Keratinocyte (primary cell): Measurements from ENCODE around the gene PAH. TPM values are rescaled to one million over a fixed set of nuclear protein-coding genes. Genes with fewer than 3 reads are reported as not detected.

Source experiments
- DNase-seq: peaks from one replicate; pipeline ENCODE4 v3.0.0-alpha.2; 2011; ENCODE audit warnings: low read depth, missing footprints, low spot score
- FAIRE-seq: peaks from 2 replicates; lab custom pipeline; 2011; peaks lifted over from hg19 to GRCh38; lab: Jason Lieb, UNC
- H2AFZ ChIP-seq: 2 replicates; pipeline ENCODE4 v1.6.0; 2012; ENCODE audit warnings: low read length, control low read depth, inconsistent platforms; ENCODE audit not compliant: control insufficient read depth
- H3K27ac ChIP-seq: 2 replicates; pipeline ENCODE4 v1.5.1; 2011; ENCODE audit warnings: low read length; ENCODE audit not compliant: control insufficient read depth, insufficient read depth
- H3K27me3 ChIP-seq: 3 replicates; pipeline ENCODE4 v1.6.0; 2011; ENCODE audit warnings: low read length; ENCODE audit not compliant: control insufficient read depth, insufficient read depth; ENCODE audit errors: extremely low read depth
- H3K36me3 ChIP-seq, 2 experiments: 2 replicates in 1 of 2; 3 replicates in 1 of 2; pipeline ENCODE4 v1.5.1; 2011; ENCODE audit warnings: low read length in 2 of 2, mild to moderate bottlenecking in 1 of 2; ENCODE audit not compliant: control insufficient read depth in 2 of 2, insufficient read depth in 2 of 2; ENCODE audit errors: extremely low read depth in 1 of 2
- H3K4me1 ChIP-seq: 3 replicates; pipeline ENCODE4 v1.5.1; 2011; ENCODE audit warnings: low read length; ENCODE audit not compliant: control insufficient read depth, insufficient read depth; ENCODE audit errors: extremely low read depth
- H3K4me2 ChIP-seq: 3 replicates; pipeline ENCODE4 v1.6.0; 2011; ENCODE audit warnings: low read depth, low read length; ENCODE audit not compliant: control insufficient read depth, insufficient read depth; ENCODE audit errors: extremely low read depth
- H3K4me3 ChIP-seq, 3 experiments: fragments of 200-600 bp in 1 of 3; sonication (generic) in 1 of 3; 2 replicates in 2 of 3; 3 replicates in 1 of 3; pipeline ENCODE4 v1.5.1; 2011 to 2016; ENCODE audit warnings: low read length in 3 of 3, mild to moderate bottlenecking in 3 of 3, control low read depth in 2 of 3, inconsistent platforms in 1 of 3, low read depth in 1 of 3, mixed read lengths in 1 of 3, mixed run types in 1 of 3, moderate library complexity in 1 of 3; ENCODE audit not compliant: control insufficient read depth in 2 of 3, insufficient read depth in 2 of 3; ENCODE audit errors: extremely low read depth in 1 of 3
- H3K79me2 ChIP-seq: 2 replicates; pipeline ENCODE4 v1.6.0; 2012; ENCODE audit warnings: low read length; ENCODE audit not compliant: control insufficient read depth, insufficient read depth
- H3K9ac ChIP-seq: 3 replicates; pipeline ENCODE4 v1.6.0; 2011; ENCODE audit warnings: low read length; ENCODE audit not compliant: control insufficient read depth, insufficient read depth; ENCODE audit errors: extremely low read depth
- H3K9me1 ChIP-seq: 3 replicates; pipeline ENCODE4 v1.6.0; 2011; ENCODE audit warnings: low read length; ENCODE audit not compliant: control insufficient read depth, insufficient read depth; ENCODE audit errors: extremely low read depth
- H3K9me3 ChIP-seq: 2 replicates; pipeline ENCODE4 v1.5.1; 2012; ENCODE audit warnings: low read depth, low read length; ENCODE audit not compliant: control insufficient read depth
- H4K20me1 ChIP-seq: 3 replicates; pipeline ENCODE4 v1.6.0; 2011; ENCODE audit warnings: low read length; ENCODE audit not compliant: control insufficient read depth, insufficient read depth; ENCODE audit errors: extremely low read depth
- EZH2 ChIP-seq: IDR thresholded peaks from one replicate; pipeline ENCODE4 v1.6.1; 2012; ENCODE audit warnings: inconsistent platforms, mild to moderate bottlenecking, low read length, moderate library complexity
- dilution Hi-C: fragments of 300-500 bp; cut with MboI; formaldehyde crosslinking; loops from one replicate; pipeline ENCODE4 v1.7.0; 2020; ENCODE audit warnings: low sequenced_read_pairs; ENCODE audit not compliant: extremely low pct_ligation_motif_present
- polyA plus RNA-seq, 5 experiments: library from polyadenylated mRNA; depleted of rRNA in 3 of 5; stranded (reverse) in 3 of 5; stranded (forward) in 1 of 5; unstranded in 1 of 5; fragments of >200 nt; gene quantifications; 1 replicate in 1 of 5; 2 replicates in 3 of 5; 3 replicates in 1 of 5; pipeline versions ENCODE4 v1.2.1 to v1.2.3, GENCODE V29; 2011 to 2012; ENCODE audit warnings: missing spikeins in 2 of 5, low read depth in 1 of 5, low replicate concordance in 1 of 5
- TF ChIP-seq, protein P1 (sequence below), 3 experiments: IDR thresholded peaks in 1 of 3; conservative IDR thresholded peaks in 1 of 3; optimal IDR thresholded peaks in 1 of 3; 2 replicates in 2 of 3; 3 replicates in 1 of 3; pipeline versions ENCODE3 to v1.5.1; 2011; ENCODE audit warnings: low read length in 3 of 3, mild to moderate bottlenecking in 3 of 3, moderate library complexity in 2 of 3, control low read depth in 1 of 3, inconsistent platforms in 1 of 3; ENCODE audit not compliant: insufficient read depth in 2 of 3; ENCODE audit errors: extremely low read depth in 1 of 3

The PAH gene
- polyA plus RNA-seq, 1 donor (not counting 4 experiments of a cell fraction or from before 2014, with no cell fraction given): not detected

GRCh38 chr12:102812344-102812743 is 104.7 kb downstream of the PAH start:
- DNase-seq (no peak), FAIRE-seq (no peak)
- Histone ChIP-seq H3K27me3 (no peaks in the 10 kb centered on the region), H4K20me1 (no peaks in the 10 kb centered on the region), H3K36me3 (no peaks in the 10 kb centered on the region), H3K4me3 (no peak overlapping the region), H3K9ac (no peak overlapping the region), H3K9me3 (no peaks in the 10 kb centered on the region), H3K27ac (no peak overlapping the region), H3K9me1 (no peaks in the 10 kb centered on the region), H3K4me2 (no peak overlapping the region), H2AFZ (no peak overlapping the region), H3K4me1 (no peaks in the 10 kb centered on the region), H3K79me2 (no peaks in the 10 kb centered on the region)
- dilution Hi-C loops: no loop called here
- TF ChIP-seq, protein P1, sequence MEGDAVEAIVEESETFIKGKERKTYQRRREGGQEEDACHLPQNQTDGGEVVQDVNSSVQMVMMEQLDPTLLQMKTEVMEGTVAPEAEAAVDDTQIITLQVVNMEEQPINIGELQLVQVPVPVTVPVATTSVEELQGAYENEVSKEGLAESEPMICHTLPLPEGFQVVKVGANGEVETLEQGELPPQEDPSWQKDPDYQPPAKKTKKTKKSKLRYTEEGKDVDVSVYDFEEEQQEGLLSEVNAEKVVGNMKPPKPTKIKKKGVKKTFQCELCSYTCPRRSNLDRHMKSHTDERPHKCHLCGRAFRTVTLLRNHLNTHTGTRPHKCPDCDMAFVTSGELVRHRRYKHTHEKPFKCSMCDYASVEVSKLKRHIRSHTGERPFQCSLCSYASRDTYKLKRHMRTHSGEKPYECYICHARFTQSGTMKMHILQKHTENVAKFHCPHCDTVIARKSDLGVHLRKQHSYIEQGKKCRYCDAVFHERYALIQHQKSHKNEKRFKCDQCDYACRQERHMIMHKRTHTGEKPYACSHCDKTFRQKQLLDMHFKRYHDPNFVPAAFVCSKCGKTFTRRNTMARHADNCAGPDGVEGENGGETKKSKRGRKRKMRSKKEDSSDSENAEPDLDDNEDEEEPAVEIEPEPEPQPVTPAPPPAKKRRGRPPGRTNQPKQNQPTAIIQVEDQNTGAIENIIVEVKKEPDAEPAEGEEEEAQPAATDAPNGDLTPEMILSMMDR (optimal IDR thresholded peaks at IDR 0.05 in 1 of 3, IDR thresholded peaks at IDR 0.05 in 1 of 3, conservative IDR thresholded peaks at IDR 0.05 in 1 of 3; ENCODE audit: extremely low read depth in 1 of 3, insufficient read depth in 2 of 3, low read length in 3 of 3): no peak
- TF ChIP-seq EZH2: no peak

DNA sequence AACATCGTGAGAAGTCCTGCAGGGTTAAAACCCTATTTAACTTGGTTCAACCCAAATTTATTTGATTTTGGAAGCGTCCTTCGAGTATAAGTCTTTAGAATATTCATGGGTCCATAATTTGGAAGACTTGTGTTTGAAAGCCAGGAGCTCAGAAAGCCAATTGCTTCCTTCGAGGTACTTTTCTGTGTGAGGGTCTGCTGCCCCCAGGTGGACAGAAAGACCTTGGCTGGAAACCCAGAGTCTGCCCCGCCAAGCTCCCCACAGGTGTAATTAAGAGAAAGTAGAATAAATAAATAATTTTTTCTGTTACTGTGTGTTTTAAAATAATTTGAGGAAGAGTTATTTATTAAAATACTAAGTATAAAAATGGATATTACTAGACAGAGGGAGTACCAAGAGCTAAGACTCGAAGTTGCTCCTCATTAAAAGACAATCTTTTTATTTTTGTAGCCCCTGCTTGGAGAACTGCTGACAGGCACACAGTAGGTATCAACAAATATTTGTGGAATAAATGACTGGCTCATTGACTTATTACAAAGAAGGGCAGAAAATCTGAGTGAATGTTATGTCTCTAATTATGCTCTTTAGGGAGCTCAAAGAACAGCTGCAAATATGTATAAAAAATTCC is 105.8 kb downstream of the PAH start:
- Histone ChIP-seq H3K4me1 (no peaks in the 10 kb centered on the region), H2AFZ (no peak overlapping the region), H3K9ac (no peak overlapping the region), H3K79me2 (no peaks in the 10 kb centered on the region), H3K9me3 (no peaks in the 10 kb centered on the region), H3K27me3 (no peaks in the 10 kb centered on the region), H3K4me2 (no peak overlapping the region), H3K9me1 (no peaks in the 10 kb centered on the region), H4K20me1 (no peaks in the 10 kb centered on the region), H3K36me3 (no peaks in the 10 kb centered on the region), H3K4me3 (no peak overlapping the region), H3K27ac (no peak overlapping the region)
- FAIRE-seq (no peak), DNase-seq (no peak)
- no peak for TF ChIP-seq EZH2
- TF ChIP-seq, protein P1 (optimal IDR thresholded peaks at IDR 0.05 in 1 of 3, IDR thresholded peaks at IDR 0.05 in 1 of 3, conservative IDR thresholded peaks at IDR 0.05 in 1 of 3; ENCODE audit: extremely low read depth in 1 of 3, insufficient read depth in 2 of 3, low read length in 3 of 3): no peak
- dilution Hi-C loops: no loop called here
